Smooth muscle cell (in vitro differentiated cells): Measurements from ENCODE around the gene CFAP61. TPM values are rescaled to one million over a fixed set of nuclear protein-coding genes. Genes with fewer than 3 reads are reported as not detected.

Experiments
- DNase-seq: peaks from one replicate; lab custom pipeline; 2025; ENCODE audit not compliant: unreplicated experiment; lab: John Stamatoyannopoulos, UW
- H2AFZ ChIP-seq: fragments of 200-600 bp; sonication (generic); 2 replicates; pipeline ENCODE4 v1.6.0; 2016; ENCODE audit warnings: antibody characterized with exemption, low read depth, mild to moderate bottlenecking
- H3F3A ChIP-seq: fragments of 200-600 bp; sonication (generic); 2 replicates; pipeline ENCODE4 v1.6.0; 2017; ENCODE audit warnings: antibody characterized with exemption, low read depth
- H3K27ac ChIP-seq: fragments of 200-600 bp; sonication (generic); 2 replicates; pipeline ENCODE4 v1.5.1; 2016; ENCODE audit warnings: low read depth, mild to moderate bottlenecking
- H3K27me3 ChIP-seq: fragments of 200-600 bp; sonication (generic); 2 replicates; pipeline ENCODE4 v1.6.1; 2016; ENCODE audit warnings: low read depth, mild to moderate bottlenecking
- H3K36me3 ChIP-seq: fragments of 200-600 bp; sonication (generic); 2 replicates; pipeline ENCODE4 v1.5.1; 2016; ENCODE audit warnings: low read depth
- H3K4me1 ChIP-seq: fragments of 200-600 bp; sonication (generic); 2 replicates; pipeline ENCODE4 v1.5.1; 2016; ENCODE audit warnings: low read depth
- H3K4me2 ChIP-seq: fragments of 200-600 bp; sonication (generic); 2 replicates; pipeline ENCODE4 v1.6.0; 2016; ENCODE audit warnings: mild to moderate bottlenecking
- H3K4me3 ChIP-seq: fragments of 200-600 bp; sonication (generic); 2 replicates; pipeline ENCODE4 v1.5.1; 2016; ENCODE audit warnings: mild to moderate bottlenecking
- H3K79me2 ChIP-seq: fragments of 200-600 bp; sonication (generic); 2 replicates; pipeline ENCODE4 v1.6.0; 2016; ENCODE audit warnings: low read depth, mild to moderate bottlenecking
- H3K9ac ChIP-seq: fragments of 200-600 bp; sonication (generic); 2 replicates; pipeline ENCODE4 v1.6.0; 2016; ENCODE audit warnings: low read depth
- H3K9me3 ChIP-seq: fragments of 200-600 bp; sonication (generic); replicated peaks from 2 replicates; pipeline ENCODE4 v1.5.1; 2016; ENCODE audit warnings: low read depth
- H4K20me1 ChIP-seq: fragments of 200-600 bp; sonication (generic); 2 replicates; pipeline ENCODE4 v1.6.0; 2016; ENCODE audit warnings: low read depth
- CTCF ChIP-seq: fragments of 200-600 bp; sonication (generic); IDR thresholded peaks from 2 replicates; pipeline ENCODE4 v1.5.1; 2017; ENCODE audit warnings: borderline replicate concordance, mild to moderate bottlenecking, antibody characterized with exemption; ENCODE audit not compliant: insufficient read depth, poor library complexity, severe bottlenecking
- WGBS: methylation state at CpG from one replicate; pipeline ENCODE4 v1.1.7; 2016; ENCODE audit warnings: low lambda C conversion rate; 5-methylcytosine and 5-hydroxymethylcytosine counted together
- polyA plus RNA-seq: library from polyadenylated mRNA; unstranded; fragments of >200 nt; fragmentation: Nextera tagmentation; extraction: Ambion mirVana; gene quantifications from 2 replicates; pipeline ENCODE4 v1.2.1, GENCODE V29; 2016
- total RNA-seq: library from RNA; depleted of rRNA; stranded (reverse); fragments of >200 nt; gene quantifications from 2 replicates; pipeline ENCODE4 v1.2.3, GENCODE V29; 2014

The CFAP61 gene
- total and polyA plus RNA-seq, 2 experiments from 2014 or later, result not detected

- Histone ChIP-seq H3K4me1 (no peaks in the 10 kb centered on the region), H3K4me3 (no peak overlapping the region), H4K20me1 (no peaks in the 10 kb centered on the region), H3K27me3 (no peaks in the 10 kb centered on the region), H3K27ac (no peak overlapping the region), H3K9ac (no peak overlapping the region), H3K9me3 (no peaks in the 10 kb centered on the region), H3F3A (no peaks in the 10 kb centered on the region), H3K79me2 (no peaks in the 10 kb centered on the region), H3K4me2 (no peak overlapping the region), H2AFZ (no peak overlapping the region), H3K36me3 (no peaks in the 10 kb centered on the region)
- DNase-seq, result no peak
- WGBS, result 81% methylated on average over 2 of the region's 2 CpGs
- no peak for TF ChIP-seq CTCF
Measured at GRCh38 chr20:20265210-20265609, 212.9 kb downstream of the CFAP61 start.

GRCh38 chr20:20266552-20266951 lies 214.2 kb downstream of the CFAP61 start:
- H4K20me1 ChIP-seq, result no peaks in the 10 kb centered on the region
- H3K27ac ChIP-seq, result no peak overlapping the region
- no peak overlapping the region for H3K4me3 ChIP-seq
- WGBS, result 91% methylated on average over 4 of the region's 4 CpGs
- no peaks in the 10 kb centered on the region for H3K4me1 ChIP-seq
- H2AFZ ChIP-seq, result no peak overlapping the region
- H3K36me3 ChIP-seq, result no peaks in the 10 kb centered on the region
- no peaks in the 10 kb centered on the region for H3K9me3 ChIP-seq
- no peak overlapping the region for H3K4me2 ChIP-seq
- no peak for DNase-seq
- TF ChIP-seq CTCF, result no peak
- no peaks in the 10 kb centered on the region for H3K27me3 ChIP-seq
- no peak overlapping the region for H3K9ac ChIP-seq
- H3F3A ChIP-seq, result no peaks in the 10 kb centered on the region
- H3K79me2 ChIP-seq, result no peaks in the 10 kb centered on the region

- H3K27me3 ChIP-seq, result no peaks in the 10 kb centered on the region
- no peak overlapping the region for H3K4me2 ChIP-seq
- H3K4me3 ChIP-seq, result no peak overlapping the region
- WGBS, result 86% methylated on average over 13 of the region's 13 CpGs
- no peak overlapping the region for H3K27ac ChIP-seq
- H3K79me2 ChIP-seq, result no peaks in the 10 kb centered on the region
- H3K9ac ChIP-seq, result no peak overlapping the region
- TF ChIP-seq CTCF, result no peak
- H2AFZ ChIP-seq, result no peak overlapping the region
- no peaks in the 10 kb centered on the region for H4K20me1 ChIP-seq
- no peak for DNase-seq
- no peaks in the 10 kb centered on the region for H3K9me3 ChIP-seq
- H3F3A ChIP-seq, result no peaks in the 10 kb centered on the region
- no peaks in the 10 kb centered on the region for H3K4me1 ChIP-seq
- H3K36me3 ChIP-seq, result no peaks in the 10 kb centered on the region
Measured at GRCh38 chr20:20267685-20268370, 215.5 kb downstream of the CFAP61 start.

GRCh38 chr20:20271271-20271670 lies 218.9 kb downstream of the CFAP61 start:
- H3K36me3 ChIP-seq, result no peaks in the 10 kb centered on the region
- no peak overlapping the region for H3K27ac ChIP-seq
- no peak overlapping the region for H2AFZ ChIP-seq
- DNase-seq, result no peak
- no peak overlapping the region for H3K4me3 ChIP-seq
- H3K9me3 ChIP-seq, result no peaks in the 10 kb centered on the region
- no peaks in the 10 kb centered on the region for H3K4me1 ChIP-seq
- no peaks in the 10 kb centered on the region for H3K27me3 ChIP-seq
- H3K4me2 ChIP-seq, result no peak overlapping the region
- no peaks in the 10 kb centered on the region for H4K20me1 ChIP-seq
- H3F3A ChIP-seq, result no peaks in the 10 kb centered on the region
- no peaks in the 10 kb centered on the region for H3K79me2 ChIP-seq
- WGBS, result 91% methylated on average over 10 of the region's 10 CpGs
- TF ChIP-seq CTCF, result no peak
- H3K9ac ChIP-seq, result no peak overlapping the region
